Measurements from ENCODE around the gene TNFSF8. TPM values are rescaled to one million over a fixed set of nuclear protein-coding genes. Genes with fewer than 3 reads are reported as not detected.

The TNFSF8 gene, protein sequence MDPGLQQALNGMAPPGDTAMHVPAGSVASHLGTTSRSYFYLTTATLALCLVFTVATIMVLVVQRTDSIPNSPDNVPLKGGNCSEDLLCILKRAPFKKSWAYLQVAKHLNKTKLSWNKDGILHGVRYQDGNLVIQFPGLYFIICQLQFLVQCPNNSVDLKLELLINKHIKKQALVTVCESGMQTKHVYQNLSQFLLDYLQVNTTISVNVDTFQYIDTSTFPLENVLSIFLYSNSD
- total RNA-seq: not detected in 2 replicates

DNA sequence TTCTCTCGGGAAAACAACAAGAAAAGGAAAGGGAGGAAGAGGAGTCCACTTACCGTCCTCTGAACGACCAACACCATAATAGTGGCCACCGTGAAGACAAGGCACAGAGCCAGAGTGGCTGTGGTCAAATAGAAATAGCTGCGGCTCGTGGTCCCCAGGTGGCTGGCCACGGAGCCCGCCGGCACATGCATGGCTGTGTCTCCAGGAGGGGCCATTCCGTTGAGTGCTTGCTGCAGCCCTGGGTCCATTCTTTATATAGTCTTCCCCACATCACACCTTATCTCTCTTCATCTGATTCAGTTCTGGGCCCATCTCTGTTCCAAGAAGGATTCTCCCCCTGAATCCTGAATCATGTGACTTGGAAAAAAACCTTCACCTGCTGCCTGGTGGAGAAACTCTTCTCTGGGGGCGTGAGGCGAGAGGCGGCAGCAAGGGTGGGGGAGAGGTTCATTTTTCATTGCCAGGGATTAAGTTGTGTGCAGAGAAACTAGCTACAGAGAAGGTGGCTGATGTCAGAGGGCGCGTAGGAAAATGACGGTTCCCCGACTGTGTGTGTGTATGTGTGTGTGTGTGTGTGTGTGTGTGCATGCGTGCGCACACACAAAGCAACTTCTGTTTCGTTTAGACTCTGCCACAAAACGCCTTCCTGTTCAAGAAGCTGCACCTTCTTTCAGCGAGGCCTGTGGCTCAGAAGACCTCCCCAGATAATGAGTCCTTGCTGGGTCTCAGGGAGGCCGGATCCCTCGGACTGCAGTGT is at the start of gene TNFSF8:
Gene TNFSF8, minus strand, starts transcription at position 536 of the 757 bp plus-strand sequence. Its CDS starts 288 bp downstream, at position 248.

Other genes with a start within 250 kb of the TNFSF8 start
- not detected in 2 replicates for gene TEX48, start 248.4 kb downstream of the TNFSF8 start, total RNA-seq
- 0.16 and 0.25 TPM in 2 replicates for gene TNFSF15, start 124.6 kb downstream of the TNFSF8 start, total RNA-seq
- gene TNC, start 187.6 kb upstream of the TNFSF8 start, total RNA-seq: 103 and 213 TPM in 2 replicates